DMS79 (cell line): ENCODE results near the gene PPP1R10.

Experiments
- DNase-seq: peaks from one replicate; lab custom pipeline; 2025; lab: John Stamatoyannopoulos, UW

Gene PPP1R10

GRCh38 chr6:30598912-30599624 is 18.0 kb downstream of the PPP1R10 start:
- DNase-seq: no peak

DNA sequence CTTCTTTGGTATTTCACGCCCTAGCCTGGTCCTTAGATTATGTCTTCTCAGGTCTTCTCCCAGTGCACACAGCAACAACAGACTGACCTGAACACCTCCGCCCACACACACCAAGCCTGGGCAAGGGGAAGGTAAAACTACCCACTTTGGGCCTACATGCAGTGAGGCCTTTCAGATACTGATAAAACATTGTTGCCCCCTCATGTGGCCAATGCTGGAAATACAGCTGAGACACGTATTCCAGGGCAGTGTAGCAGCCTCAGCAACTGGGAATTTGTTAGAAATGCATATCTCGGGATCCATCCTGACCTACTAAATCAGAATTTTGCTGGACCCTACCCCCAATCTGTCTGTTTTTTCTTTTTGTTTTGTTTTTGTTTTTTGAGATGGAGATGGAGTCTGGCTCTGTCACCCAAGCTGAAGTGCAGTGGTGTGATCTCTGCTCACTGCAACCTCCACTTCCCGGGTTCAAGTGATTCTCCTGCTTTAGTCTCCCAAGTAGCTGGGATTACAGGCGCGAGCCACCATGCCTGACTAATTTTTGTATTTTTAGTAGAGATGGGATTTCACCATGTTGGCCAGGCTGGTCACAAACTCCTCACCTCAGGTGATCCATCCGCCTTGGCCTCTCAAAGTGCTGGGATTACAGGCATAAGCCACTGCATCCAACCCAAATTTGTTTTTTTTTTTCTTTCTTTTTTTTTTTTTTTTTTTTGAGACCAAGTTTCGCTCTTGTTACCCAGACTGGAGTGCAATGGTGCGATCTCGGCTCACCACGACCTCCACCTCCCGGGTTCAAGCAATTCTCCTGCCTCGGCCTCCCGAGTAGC is 19.5 kb downstream of the PPP1R10 start:
- peak; percentile 14 for DNase-seq

- no peak for DNase-seq
Measured at GRCh38 chr6:30592287-30592686, 24.8 kb downstream of the PPP1R10 start.

- DNase-seq: no peak
Measured at GRCh38 chr6:30591008-30591407, 26.0 kb downstream of the PPP1R10 start.

DNA sequence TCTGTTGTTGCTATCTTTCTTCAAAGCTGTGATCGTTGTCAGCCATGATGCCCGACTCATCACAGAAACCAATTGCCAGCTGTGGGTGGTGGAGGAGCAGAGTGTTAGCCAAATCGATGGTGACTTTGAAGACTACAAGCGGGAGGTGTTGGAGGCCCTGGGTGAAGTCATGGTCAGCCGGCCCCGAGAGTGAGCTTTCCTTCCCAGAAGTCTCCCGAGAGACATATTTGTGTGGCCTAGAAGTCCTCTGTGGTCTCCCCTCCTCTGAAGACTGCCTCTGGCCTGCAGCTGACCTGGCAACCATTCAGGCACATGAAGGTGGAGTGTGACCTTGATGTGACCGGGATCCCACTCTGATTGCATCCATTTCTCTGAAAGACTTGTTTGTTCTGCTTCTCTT is 26.5 kb downstream of the PPP1R10 start:
- DNase-seq: no peak

DNA sequence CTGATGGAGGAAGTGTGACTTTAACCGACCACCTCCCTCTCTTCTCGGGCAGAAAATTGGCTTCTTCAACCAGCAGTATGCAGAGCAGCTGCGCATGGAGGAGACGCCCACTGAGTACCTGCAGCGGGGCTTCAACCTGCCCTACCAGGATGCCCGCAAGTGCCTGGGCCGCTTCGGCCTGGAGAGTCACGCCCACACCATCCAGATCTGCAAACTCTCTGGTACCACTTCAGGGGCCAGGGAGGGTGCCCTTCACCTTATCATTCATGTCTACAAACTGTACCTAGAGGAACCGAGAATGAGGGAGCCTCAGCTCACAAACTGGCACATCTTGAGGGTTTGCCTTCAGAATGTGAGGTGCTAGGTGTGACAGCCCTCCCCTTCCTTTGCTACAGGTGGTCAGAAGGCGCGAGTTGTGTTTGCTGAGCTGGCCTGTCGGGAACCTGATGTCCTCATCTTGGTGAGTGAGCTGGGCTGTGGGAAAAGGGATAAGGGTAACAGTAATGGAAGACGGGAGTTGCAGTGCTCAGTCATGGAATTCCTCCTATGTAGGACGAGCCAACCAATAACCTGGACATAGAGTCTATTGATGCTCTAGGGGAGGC is 27.2 kb downstream of the PPP1R10 start:
- DNase-seq: no peak

DNA sequence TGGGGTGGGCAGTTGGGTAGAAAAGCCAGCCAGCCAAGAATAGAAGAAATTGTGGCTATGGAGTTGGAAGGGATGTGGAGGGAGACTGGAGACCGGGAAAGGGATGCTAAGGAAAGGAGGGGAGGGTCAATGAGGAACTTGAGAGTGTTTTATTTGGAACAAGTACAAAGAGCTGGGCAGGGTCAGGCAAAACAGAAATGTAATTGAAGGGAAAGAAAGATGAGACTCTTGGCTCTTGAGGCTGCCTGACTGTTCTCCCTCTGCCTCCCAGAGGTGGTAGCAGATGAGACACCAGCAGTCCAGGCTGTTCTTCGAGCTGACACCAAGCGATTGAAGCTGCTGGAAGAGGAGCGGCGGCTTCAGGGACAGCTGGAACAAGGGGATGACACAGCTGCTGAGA is 33.1 kb downstream of the PPP1R10 start:
- no peak for DNase-seq

DNA sequence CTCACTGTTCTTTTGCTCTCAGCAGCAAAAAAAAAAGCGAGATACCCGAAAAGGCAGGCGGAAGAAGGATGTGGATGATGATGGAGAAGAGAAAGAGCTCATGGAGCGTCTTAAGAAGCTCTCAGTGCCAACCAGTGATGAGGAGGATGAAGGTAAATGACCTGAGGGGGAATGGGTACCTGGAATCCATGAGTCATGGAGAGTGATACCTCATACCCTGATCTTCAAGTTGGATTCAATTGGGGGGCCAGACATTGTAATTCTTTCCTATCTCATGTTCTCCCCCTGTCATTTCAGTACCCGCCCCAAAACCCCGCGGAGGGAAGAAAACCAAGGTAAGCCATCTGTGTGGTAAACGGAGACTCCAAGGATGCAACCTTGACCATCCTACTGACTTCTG is 39.0 kb downstream of the PPP1R10 start:
- no peak for DNase-seq

DNA sequence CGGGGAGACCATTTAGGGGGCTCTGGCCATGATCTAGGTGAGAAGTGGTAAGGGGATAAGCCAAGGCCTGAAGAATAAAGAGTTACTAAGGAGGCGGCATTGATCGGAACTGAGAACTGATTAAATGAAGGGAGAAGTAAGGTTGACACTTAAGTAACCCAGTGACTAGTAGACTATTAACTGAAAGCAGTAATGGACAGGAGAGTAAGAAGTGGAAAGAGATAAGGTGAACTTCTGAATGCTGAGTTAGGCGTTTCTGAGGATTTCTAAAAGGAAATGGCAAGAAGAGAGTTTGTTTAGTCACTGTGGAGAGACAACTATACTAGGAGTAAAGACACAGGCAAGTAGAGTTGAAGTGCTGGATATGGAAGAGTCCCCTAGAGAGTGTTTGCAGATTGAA is 43.9 kb downstream of the PPP1R10 start:
- no peak for DNase-seq

DNA sequence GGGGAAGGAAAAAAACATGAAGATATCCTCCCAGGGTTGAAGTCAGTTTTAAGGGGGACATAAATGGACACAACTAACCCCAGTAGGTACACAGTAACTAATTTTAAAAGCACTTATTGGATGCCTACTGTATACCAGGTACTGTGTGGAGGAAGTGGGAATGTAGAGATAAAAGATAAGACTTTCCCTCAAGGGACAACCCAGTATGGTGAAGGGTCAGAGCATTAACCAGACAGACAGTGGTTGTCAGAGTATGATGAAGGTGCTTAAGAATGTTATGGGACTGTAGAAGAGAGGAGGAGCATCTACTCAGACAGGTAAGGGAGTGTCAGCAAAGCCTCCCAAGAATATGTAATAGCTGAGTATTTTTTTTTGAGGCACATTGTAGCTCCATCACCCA is 44.9 kb downstream of the PPP1R10 start:
- DNase-seq: no peak

DNA sequence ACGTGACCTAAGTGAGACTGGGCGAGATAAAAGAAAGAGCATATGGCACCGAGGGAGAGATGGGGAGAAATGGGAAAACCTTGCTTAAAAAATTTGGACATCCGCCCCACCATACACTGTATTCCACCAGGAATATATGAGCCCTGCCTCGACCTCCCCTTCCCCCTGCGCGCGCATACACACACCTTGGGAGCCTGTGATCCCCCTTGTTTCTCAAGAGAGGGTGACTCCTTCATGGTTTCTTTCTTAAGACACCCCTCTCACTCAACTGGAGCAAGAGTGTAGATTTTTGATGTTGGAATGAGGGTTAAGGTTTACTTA is 45.3 kb downstream of the PPP1R10 start:
- no peak for DNase-seq

GRCh38 chr6:30571075-30571761 is 45.8 kb downstream of the PPP1R10 start, which contains the start of gene ABCF1:
Gene ABCF1, plus strand, starts transcription at chr6:30571442. Its CDS starts 46 bp downstream, at chr6:30571488.
- peak; percentile 87 for DNase-seq

- DNase-seq: peak; percentile 27
Measured at GRCh38 chr6:30570740-30571074, 46.3 kb downstream of the PPP1R10 start.

GRCh38 chr6:30570263-30570662 is 46.8 kb downstream of the PPP1R10 start:
- DNase-seq: no peak

DNA sequence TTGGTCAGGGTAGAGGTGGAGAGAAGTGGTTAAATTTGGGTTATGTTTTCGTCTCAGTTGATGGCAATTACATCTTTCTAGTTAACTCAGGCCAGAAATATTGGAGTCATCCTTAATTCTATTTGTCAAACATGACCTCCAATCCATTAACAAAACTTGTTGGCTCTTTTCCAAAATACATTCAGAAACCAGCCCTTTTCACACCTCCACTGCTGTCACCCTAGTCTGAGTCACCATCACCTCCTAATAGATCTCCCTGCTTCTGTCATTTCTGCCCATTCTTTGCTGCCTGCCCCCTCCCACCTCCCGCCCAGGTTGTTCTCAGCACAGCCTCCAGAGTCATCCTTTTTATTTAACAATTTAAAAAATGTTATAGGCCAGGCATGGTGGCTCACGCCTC is 48.8 kb downstream of the PPP1R10 start:
- DNase-seq: no peak

DNA sequence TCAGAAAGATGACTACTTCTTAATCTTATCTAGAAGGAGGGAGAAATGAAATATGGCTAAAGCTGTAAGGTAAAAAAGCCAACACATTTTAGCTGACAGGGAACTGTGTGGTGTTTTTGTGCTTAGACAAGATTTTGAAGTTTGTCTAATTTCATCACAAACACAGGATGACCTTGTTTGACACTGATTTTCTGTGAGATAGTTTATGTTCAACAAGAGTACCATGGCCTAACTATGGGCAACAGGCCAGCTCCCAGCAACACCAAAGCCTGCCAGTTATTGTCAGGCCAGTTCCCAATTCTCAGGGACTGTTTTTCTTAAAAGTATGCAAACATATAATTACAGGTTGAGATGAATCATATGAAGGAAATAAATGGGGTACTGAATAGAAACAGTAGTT is 51.3 kb downstream of the PPP1R10 start:
- no peak for DNase-seq

GRCh38 chr6:30564114-30564513 is 52.9 kb downstream of the PPP1R10 start:
- DNase-seq: no peak

GRCh38 chr6:30562470-30563425 is 54.3 kb downstream of the PPP1R10 start:
- DNase-seq: no peak

DNA sequence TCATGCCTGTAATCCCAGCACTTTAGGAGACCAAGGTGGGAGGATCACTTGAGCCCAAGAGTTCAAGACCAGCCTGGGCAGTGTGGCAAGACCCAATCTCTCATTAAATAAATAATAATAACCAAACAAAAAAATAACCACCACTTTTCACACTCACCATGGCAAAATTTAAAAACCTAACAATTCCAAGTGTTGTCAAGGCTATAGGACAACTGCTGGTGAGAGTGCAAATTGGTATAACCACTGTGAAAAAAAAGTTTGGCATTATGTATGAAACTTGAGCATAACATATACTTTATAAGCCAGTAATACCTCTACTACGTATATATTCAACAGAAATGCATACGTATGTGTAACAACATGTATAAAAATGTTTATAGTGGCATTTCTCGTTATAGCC is 56.1 kb downstream of the PPP1R10 start:
- DNase-seq: no peak

DNA sequence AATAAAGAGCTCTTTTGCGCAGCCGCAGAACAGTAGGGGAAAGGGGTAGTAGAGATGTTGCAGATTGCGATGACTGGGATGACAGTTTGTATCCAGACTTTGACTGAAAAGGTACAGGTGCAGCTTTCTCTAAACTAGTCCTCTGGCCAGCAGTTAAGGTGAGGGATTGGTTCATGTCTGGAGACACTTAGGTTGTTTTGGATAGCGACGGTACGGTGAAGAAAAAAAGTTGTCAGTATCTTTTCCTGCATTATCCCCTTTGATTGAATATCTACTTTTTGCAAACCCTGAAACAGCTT is 59.4 kb downstream of the PPP1R10 start:
- DNase-seq: no peak

- peak; percentile 83 for DNase-seq
Measured at GRCh38 chr6:30556906-30557682, 59.9 kb downstream of the PPP1R10 start, which contains the start of gene PRR3. Gene PRR3, plus strand, starts transcription at chr6:30557295. Its CDS starts 50 bp downstream, at chr6:30557345.
